Right hindlimb (tissue), 1 donor: ENCODE data around the gene MYBPC1.
A peak's percentile ranks its signal among the peaks of the same experiment; 100 is the strongest.
"Not testable (repeated sequence)": the region's sequence is repeated elsewhere in the genome, so short reads cannot be mapped to it uniquely, and the experiment has no call there.

Experiments used
- DNase-seq: peaks from one replicate; pipeline ENCODE4 v3.0.0-alpha.2; 2018

The MYBPC1 gene

GRCh38 chr12:101660662-101661061 is 65.9 kb downstream of the MYBPC1 start:
- DNase-seq = not testable (repeated sequence)

GRCh38 chr12:101663298-101663697 is 68.5 kb downstream of the MYBPC1 start:
- DNase-seq = no peak

- DNase-seq = no peak
Observed at GRCh38 chr12:101664992-101665391, 70.2 kb downstream of the MYBPC1 start.

GRCh38 chr12:101666052-101666728 is 71.4 kb downstream of the MYBPC1 start:
- no peak for DNase-seq

- DNase-seq = no peak
Observed at GRCh38 chr12:101667591-101667990, 72.8 kb downstream of the MYBPC1 start.

GRCh38 chr12:101670007-101670671 is 75.4 kb downstream of the MYBPC1 start:
- no peak for DNase-seq

- DNase-seq = no peak
Observed at GRCh38 chr12:101671157-101671791, 76.5 kb downstream of the MYBPC1 start.

- no peak for DNase-seq
Observed at GRCh38 chr12:101671833-101672232, 77.1 kb downstream of the MYBPC1 start.

- no peak for DNase-seq
Observed at GRCh38 chr12:101675555-101675954, 80.8 kb downstream of the MYBPC1 start.

GRCh38 chr12:101676497-101676896 is 81.7 kb downstream of the MYBPC1 start:
- DNase-seq = not testable (repeated sequence)

GRCh38 chr12:101678081-101678480 is 83.3 kb downstream of the MYBPC1 start:
- no peak for DNase-seq

- DNase-seq = no peak
Observed at GRCh38 chr12:101680240-101680639, 85.5 kb downstream of the MYBPC1 start.

- DNase-seq = no peak
Observed at GRCh38 chr12:101680647-101681046, 85.9 kb downstream of the MYBPC1 start.

GRCh38 chr12:101681627-101682026 is 86.9 kb downstream of the MYBPC1 start:
- DNase-seq = not testable (repeated sequence)

GRCh38 chr12:101685092-101685491 is 90.3 kb downstream of the MYBPC1 start:
- DNase-seq = no peak

- no peak for DNase-seq
Observed at GRCh38 chr12:101686176-101686575, 91.4 kb downstream of the MYBPC1 start.

GRCh38 chr12:101690544-101691098 is 95.8 kb downstream of the MYBPC1 start:
- no peak for DNase-seq

GRCh38 chr12:101691503-101692096 is 96.8 kb downstream of the MYBPC1 start:
- no peak for DNase-seq

- no peak for DNase-seq
Observed at GRCh38 chr12:101694297-101694848, 99.6 kb downstream of the MYBPC1 start.

GRCh38 chr12:101694986-101695385 is 100.2 kb downstream of the MYBPC1 start:
- no peak for DNase-seq

GRCh38 chr12:101695706-101696105 is 100.9 kb downstream of the MYBPC1 start:
- DNase-seq = no peak

GRCh38 chr12:101696251-101697196 is 101.8 kb downstream of the MYBPC1 start:
- DNase-seq = peak; percentile 30
